Measurements from ENCODE around the gene AACS. TPM values are rescaled to one million over a fixed set of nuclear protein-coding genes. Genes with fewer than 3 reads are reported as not detected.

The AACS gene
- polyA plus RNA-seq, 1 donor from 2014 or later, result 33.2 TPM

- H3K9me3 ChIP-seq (ENCODE audit: low read length), result no peaks in the 10 kb centered on the region
- no peaks in the 10 kb centered on the region for H3K79me2 ChIP-seq (replicated peaks; ENCODE audit: insufficient read depth, low read length)
- H3F3A ChIP-seq (ENCODE audit: insufficient read depth, low read length, poor library complexity, severe bottlenecking), result no peaks in the 10 kb centered on the region
- H3K4me3 ChIP-seq (ENCODE audit: low read length), result no peak overlapping the region
- TF ChIP-seq TAF1 (IDR thresholded peaks at IDR 0.05; ENCODE audit: low read depth), result no peak
- TF ChIP-seq EP300 (conservative IDR thresholded peaks at IDR 0.05; ENCODE audit: poor library complexity, severe bottlenecking), result no peak
- no peak for TF ChIP-seq SMC3 (conservative IDR thresholded peaks at IDR 0.05; ENCODE audit: poor library complexity)
- TF ChIP-seq, protein P1, sequence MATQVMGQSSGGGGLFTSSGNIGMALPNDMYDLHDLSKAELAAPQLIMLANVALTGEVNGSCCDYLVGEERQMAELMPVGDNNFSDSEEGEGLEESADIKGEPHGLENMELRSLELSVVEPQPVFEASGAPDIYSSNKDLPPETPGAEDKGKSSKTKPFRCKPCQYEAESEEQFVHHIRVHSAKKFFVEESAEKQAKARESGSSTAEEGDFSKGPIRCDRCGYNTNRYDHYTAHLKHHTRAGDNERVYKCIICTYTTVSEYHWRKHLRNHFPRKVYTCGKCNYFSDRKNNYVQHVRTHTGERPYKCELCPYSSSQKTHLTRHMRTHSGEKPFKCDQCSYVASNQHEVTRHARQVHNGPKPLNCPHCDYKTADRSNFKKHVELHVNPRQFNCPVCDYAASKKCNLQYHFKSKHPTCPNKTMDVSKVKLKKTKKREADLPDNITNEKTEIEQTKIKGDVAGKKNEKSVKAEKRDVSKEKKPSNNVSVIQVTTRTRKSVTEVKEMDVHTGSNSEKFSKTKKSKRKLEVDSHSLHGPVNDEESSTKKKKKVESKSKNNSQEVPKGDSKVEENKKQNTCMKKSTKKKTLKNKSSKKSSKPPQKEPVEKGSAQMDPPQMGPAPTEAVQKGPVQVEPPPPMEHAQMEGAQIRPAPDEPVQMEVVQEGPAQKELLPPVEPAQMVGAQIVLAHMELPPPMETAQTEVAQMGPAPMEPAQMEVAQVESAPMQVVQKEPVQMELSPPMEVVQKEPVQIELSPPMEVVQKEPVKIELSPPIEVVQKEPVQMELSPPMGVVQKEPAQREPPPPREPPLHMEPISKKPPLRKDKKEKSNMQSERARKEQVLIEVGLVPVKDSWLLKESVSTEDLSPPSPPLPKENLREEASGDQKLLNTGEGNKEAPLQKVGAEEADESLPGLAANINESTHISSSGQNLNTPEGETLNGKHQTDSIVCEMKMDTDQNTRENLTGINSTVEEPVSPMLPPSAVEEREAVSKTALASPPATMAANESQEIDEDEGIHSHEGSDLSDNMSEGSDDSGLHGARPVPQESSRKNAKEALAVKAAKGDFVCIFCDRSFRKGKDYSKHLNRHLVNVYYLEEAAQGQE (IDR thresholded peaks at IDR 0.05; ENCODE audit: borderline replicate concordance), result no peak
- no peak for TF ChIP-seq MXI1 (conservative IDR thresholded peaks at IDR 0.05; ENCODE audit: poor library complexity, severe bottlenecking)
- TF ChIP-seq, protein P2, sequence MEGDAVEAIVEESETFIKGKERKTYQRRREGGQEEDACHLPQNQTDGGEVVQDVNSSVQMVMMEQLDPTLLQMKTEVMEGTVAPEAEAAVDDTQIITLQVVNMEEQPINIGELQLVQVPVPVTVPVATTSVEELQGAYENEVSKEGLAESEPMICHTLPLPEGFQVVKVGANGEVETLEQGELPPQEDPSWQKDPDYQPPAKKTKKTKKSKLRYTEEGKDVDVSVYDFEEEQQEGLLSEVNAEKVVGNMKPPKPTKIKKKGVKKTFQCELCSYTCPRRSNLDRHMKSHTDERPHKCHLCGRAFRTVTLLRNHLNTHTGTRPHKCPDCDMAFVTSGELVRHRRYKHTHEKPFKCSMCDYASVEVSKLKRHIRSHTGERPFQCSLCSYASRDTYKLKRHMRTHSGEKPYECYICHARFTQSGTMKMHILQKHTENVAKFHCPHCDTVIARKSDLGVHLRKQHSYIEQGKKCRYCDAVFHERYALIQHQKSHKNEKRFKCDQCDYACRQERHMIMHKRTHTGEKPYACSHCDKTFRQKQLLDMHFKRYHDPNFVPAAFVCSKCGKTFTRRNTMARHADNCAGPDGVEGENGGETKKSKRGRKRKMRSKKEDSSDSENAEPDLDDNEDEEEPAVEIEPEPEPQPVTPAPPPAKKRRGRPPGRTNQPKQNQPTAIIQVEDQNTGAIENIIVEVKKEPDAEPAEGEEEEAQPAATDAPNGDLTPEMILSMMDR (IDR thresholded peaks at IDR 0.05; ENCODE audit: poor library complexity, severe bottlenecking), result no peak
- TF ChIP-seq POLR2AphosphoS5 (IDR thresholded peaks at IDR 0.05), result no peak
- no peak for TF ChIP-seq RAD21 (conservative IDR thresholded peaks at IDR 0.05)
- no peak for TF ChIP-seq EZH2 (IDR thresholded peaks at IDR 0.05; ENCODE audit: borderline replicate concordance, insufficient read depth, low read length, poor library complexity, severe bottlenecking)
- no peak overlapping the region for H3K9ac ChIP-seq (ENCODE audit: low read length)
- no peaks in the 10 kb centered on the region for H3K9me2 ChIP-seq (ENCODE audit: insufficient read depth, low read length)
- no peak overlapping the region for H3K4me2 ChIP-seq (ENCODE audit: low read length)
- no peaks in the 10 kb centered on the region for H3K27me3 ChIP-seq (ENCODE audit: insufficient read depth, low read depth, low read length)
- no peak overlapping the region for H3K27ac ChIP-seq (ENCODE audit: low read length)
- H3K36me3 ChIP-seq (ENCODE audit: insufficient read depth, low read length), result no peaks in the 10 kb centered on the region
- no peaks in the 10 kb centered on the region for H4K20me1 ChIP-seq (ENCODE audit: insufficient read depth)
- no peak overlapping the region for H2AFZ ChIP-seq (ENCODE audit: low read depth, low read length)
Measured at GRCh38 chr12:125018356-125018755, 46.9 kb upstream of the AACS start.

GRCh38 chr12:125021096-125021495 lies 44.1 kb upstream of the AACS start:
- H3K9me3 ChIP-seq (ENCODE audit: low read length), result no peaks in the 10 kb centered on the region
- H3K79me2 ChIP-seq (replicated peaks; ENCODE audit: insufficient read depth, low read length), result no peaks in the 10 kb centered on the region
- no peak overlapping the region for H2AFZ ChIP-seq (ENCODE audit: low read depth, low read length)
- no peak overlapping the region for H3K9ac ChIP-seq (ENCODE audit: low read length)
- no peaks in the 10 kb centered on the region for H3K27me3 ChIP-seq (ENCODE audit: insufficient read depth, low read depth, low read length)
- no peaks in the 10 kb centered on the region for H3F3A ChIP-seq (ENCODE audit: insufficient read depth, low read length, poor library complexity, severe bottlenecking)
- no peak overlapping the region for H3K27ac ChIP-seq (ENCODE audit: low read length)
- TF ChIP-seq MXI1 (conservative IDR thresholded peaks at IDR 0.05; ENCODE audit: poor library complexity, severe bottlenecking) (no peak), EZH2 (IDR thresholded peaks at IDR 0.05; ENCODE audit: borderline replicate concordance, insufficient read depth, low read length, poor library complexity, severe bottlenecking) (no peak), EP300 (conservative IDR thresholded peaks at IDR 0.05; ENCODE audit: poor library complexity, severe bottlenecking) (no peak), TAF1 (IDR thresholded peaks at IDR 0.05; ENCODE audit: low read depth) (no peak), RAD21 (conservative IDR thresholded peaks at IDR 0.05) (no peak), POLR2AphosphoS5 (IDR thresholded peaks at IDR 0.05) (no peak), SMC3 (conservative IDR thresholded peaks at IDR 0.05; ENCODE audit: poor library complexity) (no peak)
- TF ChIP-seq, protein P1 (IDR thresholded peaks at IDR 0.05; ENCODE audit: borderline replicate concordance), result no peak
- TF ChIP-seq, protein P2 (IDR thresholded peaks at IDR 0.05; ENCODE audit: poor library complexity, severe bottlenecking), result no peak
- no peak overlapping the region for H3K4me2 ChIP-seq (ENCODE audit: low read length)
- no peak overlapping the region for H3K4me3 ChIP-seq (ENCODE audit: low read length)
- no peaks in the 10 kb centered on the region for H3K9me2 ChIP-seq (ENCODE audit: insufficient read depth, low read length)
- no peaks in the 10 kb centered on the region for H4K20me1 ChIP-seq (ENCODE audit: insufficient read depth)
- H3K36me3 ChIP-seq (ENCODE audit: insufficient read depth, low read length), result no peaks in the 10 kb centered on the region
